ENCODE measurements around the gene ANKRD13D.
A peak's percentile ranks its signal among the peaks of the same experiment; 100 is the strongest.
"Not testable (repeated sequence)": the region's sequence is repeated elsewhere in the genome, so short reads cannot be mapped to it uniquely, and the experiment has no call there.

The ANKRD13D gene

GRCh38 chr11:67315325-67315909, 26.3 kb downstream of the ANKRD13D start:
- H3K4me3 ChIP-seq (ENCODE audit: low read depth, low read length), result no peak overlapping the region
- no peak for TF ChIP-seq CTCF (IDR thresholded peaks at IDR 0.05; ENCODE audit: low read depth, low read length, missing control alignments)
- in situ Hi-C loops (cut with HindIII; ENCODE audit: low pct_ligation_motif_present, low sequenced_read_pairs), result no loop called here
- no peak overlapping the region for H3K27ac ChIP-seq
- peaks cover 2% of the 10 kb centered on the region for H3K36me3 ChIP-seq (replicated peaks)
- H3K27me3 ChIP-seq (replicated peaks), result no peaks in the 10 kb centered on the region
- DNase-seq, result no peak

- in situ Hi-C loops (cut with HindIII; ENCODE audit: low pct_ligation_motif_present, low sequenced_read_pairs), result no loop called here
- H3K27ac ChIP-seq, result peak overlapping the region; percentile 55
- H3K36me3 ChIP-seq (replicated peaks), result no peaks in the 10 kb centered on the region
- no peak for TF ChIP-seq CTCF (IDR thresholded peaks at IDR 0.05; ENCODE audit: low read depth, low read length, missing control alignments)
- no peak for DNase-seq
- no peaks in the 10 kb centered on the region for H3K27me3 ChIP-seq (replicated peaks)
- H3K4me3 ChIP-seq (ENCODE audit: low read depth, low read length), result peak overlapping the region; percentile 85
These were observed 27.7 kb downstream of the ANKRD13D start for GRCh38 chr11:67316882-67317204.

GRCh38 chr11:67317205-67317887, 28.2 kb downstream of the ANKRD13D start:
- in situ Hi-C loops (cut with HindIII; ENCODE audit: low pct_ligation_motif_present, low sequenced_read_pairs), result no loop called here
- H3K36me3 ChIP-seq (replicated peaks), result no peaks in the 10 kb centered on the region
- H3K27ac ChIP-seq, result peak overlapping the region; percentile 55
- TF ChIP-seq CTCF (IDR thresholded peaks at IDR 0.05; ENCODE audit: low read depth, low read length, missing control alignments), result peak; percentile 89
- H3K27me3 ChIP-seq (replicated peaks), result no peaks in the 10 kb centered on the region
- H3K4me3 ChIP-seq (ENCODE audit: low read depth, low read length), result peak overlapping the region; percentile 85
- DNase-seq, result peak; percentile 91

GRCh38 chr11:67317888-67318555, 28.9 kb downstream of the ANKRD13D start:
- Histone ChIP-seq H3K4me3 (ENCODE audit: low read depth, low read length) (peak overlapping the region; percentile 85), H3K27me3 (replicated peaks) (no peaks in the 10 kb centered on the region), H3K36me3 (replicated peaks) (no peaks in the 10 kb centered on the region), H3K27ac (no peak overlapping the region)
- TF ChIP-seq CTCF (IDR thresholded peaks at IDR 0.05; ENCODE audit: low read depth, low read length, missing control alignments), result no peak
- in situ Hi-C loops (cut with HindIII; ENCODE audit: low pct_ligation_motif_present, low sequenced_read_pairs), result no loop called here
- no peak for DNase-seq

GRCh38 chr11:67318876-67319275, 29.8 kb downstream of the ANKRD13D start:
- DNase-seq; in situ Hi-C loops (cut with HindIII; ENCODE audit: low pct_ligation_motif_present, low sequenced_read_pairs); H3K4me3 ChIP-seq (ENCODE audit: low read depth, low read length); H3K27me3 ChIP-seq (replicated peaks); H3K27ac ChIP-seq; H3K36me3 ChIP-seq (replicated peaks): not testable (repeated sequence)

- H3K36me3 ChIP-seq (replicated peaks), result no peaks in the 10 kb centered on the region
- H3K4me3 ChIP-seq (ENCODE audit: low read depth, low read length), result no peak overlapping the region
- no peak overlapping the region for H3K27ac ChIP-seq
- in situ Hi-C loops (cut with HindIII; ENCODE audit: low pct_ligation_motif_present, low sequenced_read_pairs), result no loop called here
- TF ChIP-seq CTCF (IDR thresholded peaks at IDR 0.05; ENCODE audit: low read depth, low read length, missing control alignments), result no peak
- H3K27me3 ChIP-seq (replicated peaks), result no peaks in the 10 kb centered on the region
- no peak for DNase-seq
These were observed 30.9 kb downstream of the ANKRD13D start for GRCh38 chr11:67320011-67320410.

All from brain microvascular endothelial cell (primary cell).